ENCODE data around the gene ZNF417. TPM values are rescaled to one million over a fixed set of nuclear protein-coding genes. Genes with fewer than 3 reads are reported as not detected.
"Not testable (repeated sequence)": the region's sequence is repeated elsewhere in the genome, so short reads cannot be mapped to it uniquely, and the experiment has no call there.

The ZNF417 gene
- total RNA-seq: 17.7 TPM
- long read RNA-seq, partial matches to known transcripts: 0 of 2 reads
- long read RNA-seq, other reads (novel, unspliced or antisense): 0 of 2 reads

- H3K9me3 ChIP-seq; intact Hi-C loops (cut with DNase I): not testable (repeated sequence)
- ATAC-seq: peak; percentile 99
Measured at GRCh38 chr19:57916168-57916995, at the start of gene ZNF417. ZNF417 (minus strand) TSS chr19:57916592; CDS start chr19:57916411, 181 bp downstream.

GRCh38 chr19:57964761-57965160 lies 48.4 kb upstream of the ZNF417 start:
- no peak for TF ChIP-seq CTCF (IDR thresholded peaks at IDR 0.05)
- no peak for ATAC-seq
- no peaks in the 10 kb centered on the region for H3K36me3 ChIP-seq
- DNase-seq: no peak
- H3K4me3 ChIP-seq: no peak overlapping the region
- no peaks in the 10 kb centered on the region for H3K4me1 ChIP-seq
- H3K27ac ChIP-seq: no peak overlapping the region
- intact Hi-C loops (cut with DNase I): no loop called here
- H3K9me3 ChIP-seq: peaks cover 46% of the 10 kb centered on the region
- no peaks in the 10 kb centered on the region for H3K27me3 ChIP-seq

More at GRCh38 chr19:57916168-57916995, at the start of gene ZNF417:
- H3K36me3 ChIP-seq, H3K27me3 ChIP-seq: not testable (repeated sequence)
- H3K4me3 ChIP-seq: peak within 1 kb of the TSS; percentile 96
- H3K27ac ChIP-seq: peak within 1 kb of the TSS; percentile 88
- peak; percentile 87 for DNase-seq
- TF ChIP-seq CTCF (IDR thresholded peaks at IDR 0.05): peak; percentile 27
- peaks cover 13% of the 10 kb centered on the region for H3K4me1 ChIP-seq

GRCh38 chr19:57961785-57962184 lies 45.4 kb upstream of the ZNF417 start:
- H3K9me3 ChIP-seq: peaks cover 43% of the 10 kb centered on the region
- ATAC-seq (no peak), DNase-seq (no peak)
- no peaks in the 10 kb centered on the region for H3K27me3 ChIP-seq
- H3K4me3 ChIP-seq: no peak overlapping the region
- intact Hi-C loops (cut with DNase I): no loop called here
- H3K27ac ChIP-seq: no peak overlapping the region
- TF ChIP-seq CTCF (IDR thresholded peaks at IDR 0.05): no peak
- no peaks in the 10 kb centered on the region for H3K36me3 ChIP-seq
- H3K4me1 ChIP-seq: no peaks in the 10 kb centered on the region

- intact Hi-C loops (cut with DNase I): no loop called here
- H3K4me1 ChIP-seq: no peaks in the 10 kb centered on the region
- peaks cover 18% of the 10 kb centered on the region for H3K9me3 ChIP-seq
- H3K4me3 ChIP-seq: no peak overlapping the region
- H3K27ac ChIP-seq: no peak overlapping the region
- DNase-seq: no peak
- H3K27me3 ChIP-seq: no peaks in the 10 kb centered on the region
- ATAC-seq: no peak
- no peak for TF ChIP-seq CTCF (IDR thresholded peaks at IDR 0.05)
- H3K36me3 ChIP-seq: no peaks in the 10 kb centered on the region
Measured at GRCh38 chr19:57954996-57955395, 38.6 kb upstream of the ZNF417 start.

- H3K36me3 ChIP-seq: no peaks in the 10 kb centered on the region
- H3K9me3 ChIP-seq: no peaks in the 10 kb centered on the region
- no peak for TF ChIP-seq CTCF (IDR thresholded peaks at IDR 0.05)
- ATAC-seq (no peak), DNase-seq (no peak)
- no peak overlapping the region for H3K4me3 ChIP-seq
- H3K27me3 ChIP-seq: no peaks in the 10 kb centered on the region
- no peak overlapping the region for H3K27ac ChIP-seq
- intact Hi-C loops (cut with DNase I): no loop called here
- H3K4me1 ChIP-seq: peaks cover 9% of the 10 kb centered on the region
Measured at GRCh38 chr19:57949702-57950101, 33.3 kb upstream of the ZNF417 start.

Measured in upper lobe of right lung (tissue), 1 donor.